ENCODE data around the gene SORBS2.

SORBS2 gene

DNA sequence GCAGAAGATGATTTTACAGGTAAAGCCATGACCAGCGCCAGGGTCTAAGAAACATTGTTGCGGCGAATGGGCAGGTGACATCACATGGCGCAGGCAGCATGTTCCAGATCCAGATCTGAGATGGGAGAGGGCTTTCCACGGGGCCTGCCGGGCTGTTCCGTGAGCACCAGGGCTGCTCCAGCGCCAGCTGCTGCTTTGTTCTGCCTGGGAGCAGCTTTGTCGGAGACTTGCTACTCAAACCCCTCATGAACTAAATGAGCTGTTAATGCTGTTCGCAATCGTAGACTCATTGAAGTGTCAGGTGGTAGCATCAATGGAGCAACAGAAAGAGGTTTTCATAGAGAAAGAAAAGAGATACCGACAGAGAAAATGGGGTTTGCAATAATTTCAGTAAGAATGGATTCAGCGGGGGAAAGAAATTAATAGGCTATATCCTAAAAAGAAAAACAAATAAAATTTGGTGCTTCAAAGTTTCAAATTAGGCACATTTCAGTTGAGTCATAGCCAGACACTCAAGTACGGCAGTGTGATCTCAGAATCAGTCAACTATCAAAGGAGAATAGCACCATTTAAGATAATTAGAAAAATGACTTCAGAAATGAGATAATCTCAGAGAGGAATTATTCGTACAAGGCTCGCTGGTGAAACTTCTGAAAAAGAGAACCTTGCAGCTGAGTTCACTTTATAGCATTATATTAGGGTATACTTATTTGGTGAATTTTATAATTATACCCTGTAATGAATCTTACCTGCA lies 23.9 kb downstream of the SORBS2 start:
- no peak overlapping the region for H3K27ac ChIP-seq
- TF ChIP-seq, protein P1, sequence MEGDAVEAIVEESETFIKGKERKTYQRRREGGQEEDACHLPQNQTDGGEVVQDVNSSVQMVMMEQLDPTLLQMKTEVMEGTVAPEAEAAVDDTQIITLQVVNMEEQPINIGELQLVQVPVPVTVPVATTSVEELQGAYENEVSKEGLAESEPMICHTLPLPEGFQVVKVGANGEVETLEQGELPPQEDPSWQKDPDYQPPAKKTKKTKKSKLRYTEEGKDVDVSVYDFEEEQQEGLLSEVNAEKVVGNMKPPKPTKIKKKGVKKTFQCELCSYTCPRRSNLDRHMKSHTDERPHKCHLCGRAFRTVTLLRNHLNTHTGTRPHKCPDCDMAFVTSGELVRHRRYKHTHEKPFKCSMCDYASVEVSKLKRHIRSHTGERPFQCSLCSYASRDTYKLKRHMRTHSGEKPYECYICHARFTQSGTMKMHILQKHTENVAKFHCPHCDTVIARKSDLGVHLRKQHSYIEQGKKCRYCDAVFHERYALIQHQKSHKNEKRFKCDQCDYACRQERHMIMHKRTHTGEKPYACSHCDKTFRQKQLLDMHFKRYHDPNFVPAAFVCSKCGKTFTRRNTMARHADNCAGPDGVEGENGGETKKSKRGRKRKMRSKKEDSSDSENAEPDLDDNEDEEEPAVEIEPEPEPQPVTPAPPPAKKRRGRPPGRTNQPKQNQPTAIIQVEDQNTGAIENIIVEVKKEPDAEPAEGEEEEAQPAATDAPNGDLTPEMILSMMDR (IDR thresholded peaks at IDR 0.05) = no peak
- no peak for TF ChIP-seq ZFX (IDR thresholded peaks at IDR 0.05; ENCODE audit: borderline replicate concordance)

DNA sequence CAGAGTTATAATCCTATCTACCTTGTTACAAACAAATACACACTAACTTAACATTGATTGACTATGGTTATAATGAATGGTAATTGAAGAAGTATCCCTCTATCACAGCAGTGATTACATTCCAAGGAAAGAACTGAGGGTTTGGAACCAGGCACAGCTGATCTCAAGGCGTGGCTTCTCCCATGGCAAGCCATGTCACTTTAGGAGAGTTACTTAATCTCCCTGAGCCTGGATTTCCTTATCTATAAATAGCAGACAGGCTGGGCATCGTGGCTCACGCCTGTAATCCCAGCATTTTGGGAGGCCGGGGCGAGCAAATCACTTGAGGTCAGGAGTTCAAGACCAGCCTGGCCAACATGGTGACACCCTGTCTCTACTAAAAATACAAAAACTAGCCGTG lies 25.6 kb downstream of the SORBS2 start:
- no peak overlapping the region for H3K27ac ChIP-seq
- TF ChIP-seq, protein P1 (IDR thresholded peaks at IDR 0.05) = no peak
- TF ChIP-seq ZFX (IDR thresholded peaks at IDR 0.05; ENCODE audit: borderline replicate concordance) = no peak

DNA sequence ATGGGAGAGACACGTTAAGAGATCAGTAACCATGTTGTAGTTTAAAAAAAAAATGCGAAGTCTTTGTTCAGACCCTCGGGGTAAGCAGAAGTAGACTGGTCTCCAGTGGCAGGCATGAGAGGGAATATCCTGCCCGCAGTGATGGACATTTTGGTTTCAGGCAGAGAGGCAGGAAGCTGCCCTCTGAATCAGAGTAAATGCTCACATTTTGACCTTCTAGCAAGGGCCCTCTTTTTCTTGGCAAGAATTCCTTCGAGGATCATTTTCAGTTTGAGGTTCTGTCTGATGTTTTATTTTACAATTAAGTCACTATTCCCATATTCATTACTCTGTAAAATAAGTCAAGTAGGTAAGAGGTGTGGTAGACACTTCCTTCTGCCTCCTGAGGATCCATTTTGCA lies 28.4 kb downstream of the SORBS2 start:
- no peak overlapping the region for H3K27ac ChIP-seq
- TF ChIP-seq, protein P1 (IDR thresholded peaks at IDR 0.05) = no peak
- TF ChIP-seq ZFX (IDR thresholded peaks at IDR 0.05; ENCODE audit: borderline replicate concordance) = no peak

DNA sequence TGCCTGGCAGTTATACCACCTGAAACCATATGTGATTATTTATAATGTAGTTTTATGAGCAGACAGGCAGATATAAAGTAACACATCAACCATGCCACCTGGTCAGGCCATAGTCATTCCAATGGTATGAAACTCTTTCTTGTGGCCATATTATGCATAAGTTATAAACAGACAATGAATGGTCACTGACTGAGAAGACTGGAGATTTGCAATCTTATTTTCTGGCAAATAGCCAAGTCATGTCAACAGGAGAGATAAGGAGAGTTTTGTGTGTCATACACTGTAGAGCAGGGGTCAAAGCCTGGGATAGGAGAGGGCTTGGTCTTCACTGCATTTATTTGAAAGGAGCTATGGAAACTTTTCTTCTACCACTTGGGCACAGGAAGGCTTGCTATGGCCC lies 29.5 kb downstream of the SORBS2 start:
- H3K27ac ChIP-seq = no peak overlapping the region
- TF ChIP-seq, protein P1 (IDR thresholded peaks at IDR 0.05) = no peak
- TF ChIP-seq ZFX (IDR thresholded peaks at IDR 0.05; ENCODE audit: borderline replicate concordance) = no peak

DNA sequence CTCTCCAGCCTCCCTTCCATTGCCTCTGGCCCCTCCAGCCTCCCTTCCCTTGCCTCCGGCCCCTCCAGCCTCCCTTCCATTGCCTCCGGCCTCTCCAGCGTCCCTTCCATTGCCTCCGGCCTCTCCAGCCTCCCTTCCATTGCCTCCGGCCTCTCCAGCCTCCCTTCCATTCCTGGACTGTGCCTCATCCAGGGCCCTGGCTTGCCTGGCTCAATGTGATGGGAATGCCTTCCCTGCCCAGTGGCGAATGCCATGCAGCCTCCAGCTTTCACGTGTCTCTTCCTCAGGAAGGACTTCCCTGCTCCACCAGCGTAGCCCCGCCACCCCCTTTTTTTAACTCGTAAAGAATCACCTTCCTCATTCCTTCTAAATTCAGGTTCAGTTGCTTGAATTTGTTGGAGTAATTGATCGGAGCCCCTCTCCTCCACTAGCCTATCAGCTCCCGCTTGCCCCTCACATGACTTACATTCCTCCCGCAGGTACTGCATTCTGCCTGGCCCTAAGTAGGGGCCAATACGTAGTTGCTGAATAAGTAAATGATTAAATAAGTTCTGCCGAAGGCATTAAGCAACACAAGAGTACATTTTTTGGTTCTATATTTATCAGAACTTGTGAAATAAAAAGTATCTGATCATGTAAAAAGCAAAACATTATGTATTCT lies 30.3 kb downstream of the SORBS2 start:
- no peak overlapping the region for H3K27ac ChIP-seq
- TF ChIP-seq, protein P1 (IDR thresholded peaks at IDR 0.05) = no peak
- no peak for TF ChIP-seq ZFX (IDR thresholded peaks at IDR 0.05; ENCODE audit: borderline replicate concordance)

DNA sequence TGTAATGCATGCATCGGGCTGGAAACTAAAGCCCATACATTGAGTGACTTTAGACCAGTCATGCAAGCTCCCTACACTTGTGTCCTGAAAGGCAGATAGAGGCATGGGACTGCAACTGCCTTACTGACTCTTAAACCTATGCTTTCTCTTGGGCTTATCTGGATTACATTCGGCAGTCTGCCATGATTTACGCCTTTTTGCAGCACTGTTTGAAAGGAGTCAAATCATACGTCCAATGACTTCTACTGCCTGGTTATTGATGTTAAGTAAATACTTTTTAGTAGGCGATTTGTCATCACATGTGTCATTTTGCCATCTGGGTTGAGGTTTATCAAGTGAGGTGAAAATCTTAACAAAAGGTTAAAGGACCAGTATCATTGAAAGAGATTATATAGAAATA lies 31.5 kb downstream of the SORBS2 start:
- H3K27ac ChIP-seq = no peak overlapping the region
- TF ChIP-seq ZFX (IDR thresholded peaks at IDR 0.05; ENCODE audit: borderline replicate concordance) = no peak
- TF ChIP-seq, protein P1 (IDR thresholded peaks at IDR 0.05) = no peak

DNA sequence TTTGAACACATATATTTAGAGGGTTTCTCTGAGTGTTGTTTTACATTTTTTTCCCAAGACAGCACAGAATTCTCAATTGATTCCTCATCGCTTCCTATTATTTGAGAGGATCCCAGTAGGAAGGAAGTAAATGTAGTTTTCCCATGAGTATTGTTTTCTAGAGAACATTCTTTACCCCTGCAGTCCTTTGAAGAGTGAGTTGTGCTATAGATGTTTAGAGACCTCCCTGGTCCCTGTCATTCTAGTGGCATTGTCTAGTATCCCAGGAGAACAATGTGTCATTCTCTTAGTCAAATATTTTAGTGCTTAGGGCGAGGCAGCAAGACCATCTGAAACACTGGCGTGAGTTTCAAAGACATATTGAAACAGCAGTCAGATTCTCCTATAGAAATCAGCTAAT lies 32.5 kb downstream of the SORBS2 start:
- TF ChIP-seq, protein P1 (IDR thresholded peaks at IDR 0.05) = no peak
- no peak for TF ChIP-seq ZFX (IDR thresholded peaks at IDR 0.05; ENCODE audit: borderline replicate concordance)
- H3K27ac ChIP-seq = no peak overlapping the region
